NCI-H526 (cell line): ENCODE measurements around the gene CBX8.

Source experiments
- DNase-seq, 2 experiments: peaks; one replicate each; lab custom pipeline; 2025; lab: John Stamatoyannopoulos, UW

The CBX8 gene

DNA sequence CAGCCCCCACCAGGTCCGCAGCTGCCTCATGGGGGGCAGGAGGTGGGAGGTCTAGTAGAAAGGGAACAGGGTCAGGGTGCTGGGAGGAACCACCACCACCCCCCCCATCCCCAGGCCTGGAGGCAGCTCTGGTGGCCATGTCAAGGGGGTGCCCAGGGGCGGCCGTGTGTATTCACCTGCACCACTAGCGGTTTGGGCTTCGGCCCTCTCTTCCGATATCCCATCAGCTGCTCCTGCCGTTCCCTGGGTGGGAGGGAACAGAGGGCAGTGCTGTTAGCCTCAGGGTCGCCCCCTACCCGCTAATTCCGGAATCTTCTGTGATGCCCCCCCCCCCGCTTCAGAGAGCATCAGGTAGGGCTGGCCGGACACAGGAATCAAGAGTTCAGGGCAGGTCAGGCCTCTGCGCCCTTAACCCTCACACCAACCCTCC is 38.6 kb upstream of the CBX8 start:
- DNase-seq = peak in 1 of 2 experiments; percentile 51

DNA sequence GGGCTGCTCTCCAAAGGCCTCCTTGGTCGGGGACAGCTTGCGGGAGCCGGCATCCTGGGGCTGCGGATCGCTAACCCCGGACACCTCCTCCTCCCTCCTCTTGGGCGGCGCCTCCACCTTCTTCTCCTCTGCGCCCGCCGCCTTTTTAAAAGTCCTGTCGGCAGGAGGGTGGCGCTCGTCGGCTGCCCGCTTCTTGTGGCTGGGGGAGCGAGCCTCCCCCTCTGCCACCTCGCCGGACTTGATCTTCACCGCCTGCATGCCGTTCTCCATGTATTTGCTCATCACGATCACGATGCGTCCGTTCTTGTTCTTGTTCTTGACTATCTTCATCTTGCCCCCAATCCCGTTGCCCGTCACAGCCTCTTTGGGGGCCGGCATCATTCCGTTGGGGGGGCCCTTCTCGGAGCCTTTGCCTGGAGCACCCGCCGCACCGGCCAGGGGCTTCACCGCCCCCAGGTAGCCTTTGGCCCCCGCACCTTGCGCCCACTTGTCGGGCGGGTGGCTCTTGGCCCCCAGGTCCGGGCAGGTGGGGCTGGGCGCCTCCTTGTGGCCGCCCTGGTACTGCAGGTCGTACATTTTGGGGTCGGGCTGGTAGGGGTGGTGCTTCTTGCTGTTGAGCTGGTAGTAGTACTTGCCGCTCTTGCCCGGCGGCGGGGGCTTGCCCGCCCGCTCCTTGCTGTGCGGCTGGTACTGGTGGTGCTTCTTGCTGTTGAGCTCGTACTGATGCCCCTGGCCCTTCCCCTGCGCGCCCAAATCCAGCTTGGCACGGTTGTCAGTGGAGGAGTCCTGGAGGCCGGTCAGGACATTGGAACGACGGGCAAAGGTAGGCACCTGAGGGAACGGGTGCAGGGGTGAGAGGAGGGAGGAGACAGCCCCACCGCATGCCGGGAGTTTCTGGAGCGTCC is 37.9 kb upstream of the CBX8 start:
- DNase-seq = peak in 1 of 2 experiments; percentile 17

DNA sequence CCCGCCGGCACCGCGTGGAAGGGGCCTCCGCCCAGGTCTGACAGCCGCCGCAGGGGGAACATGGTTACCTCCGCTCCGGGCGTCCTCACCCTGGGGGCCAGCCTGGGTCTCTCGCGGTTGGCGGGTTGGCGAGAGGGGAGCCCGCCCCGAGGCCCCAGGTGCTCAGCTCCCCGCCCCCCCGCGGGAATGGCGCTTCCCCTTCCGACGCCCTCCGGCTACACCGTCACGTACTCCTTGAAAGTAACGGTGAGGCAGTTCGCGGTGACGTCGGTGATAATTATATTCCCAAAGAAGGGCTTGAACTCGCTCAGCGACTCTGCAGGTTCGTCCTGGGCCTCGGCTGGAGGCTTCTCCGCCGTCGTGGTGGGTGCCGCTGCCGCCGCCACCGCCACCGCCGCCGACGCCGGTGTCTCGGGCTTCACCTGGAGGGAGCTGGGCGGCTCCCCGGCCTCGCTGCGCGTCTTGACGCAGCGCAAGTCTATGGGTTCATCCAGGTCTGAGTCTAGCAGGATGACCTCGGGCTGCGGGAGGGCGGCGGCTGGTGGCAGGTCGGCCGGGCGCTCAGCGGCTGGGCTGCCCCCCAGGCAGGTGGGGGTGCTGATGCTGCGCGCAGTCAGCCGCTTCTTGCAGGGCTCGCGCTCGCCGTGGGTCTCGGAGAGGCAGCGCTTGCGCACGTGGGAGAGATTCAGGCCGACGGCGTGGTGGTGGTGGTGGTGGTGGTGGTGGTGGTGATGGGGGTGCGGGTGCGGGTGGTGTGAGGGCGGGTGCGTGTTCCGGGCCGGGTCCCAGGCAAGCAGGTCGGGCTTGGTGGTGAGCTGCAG is 37.1 kb upstream of the CBX8 start:
- no peak for DNase-seq

DNA sequence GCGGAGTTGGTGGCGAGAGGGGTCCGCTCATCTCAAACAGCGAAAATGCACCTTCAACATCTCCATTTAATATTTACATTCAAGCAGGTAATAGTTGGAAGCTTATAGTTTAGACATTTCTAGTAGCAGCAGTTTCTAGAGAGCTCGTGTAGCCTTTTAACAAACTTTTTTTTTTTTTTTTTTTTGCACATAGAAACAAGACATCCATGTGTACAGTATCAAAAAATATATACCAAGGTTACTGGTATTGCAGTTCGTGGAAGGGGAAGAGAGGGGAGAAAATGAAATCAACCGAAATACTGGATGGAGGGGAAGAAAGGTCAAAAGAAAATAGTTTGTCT is 36.2 kb upstream of the CBX8 start:
- DNase-seq = no peak

DNA sequence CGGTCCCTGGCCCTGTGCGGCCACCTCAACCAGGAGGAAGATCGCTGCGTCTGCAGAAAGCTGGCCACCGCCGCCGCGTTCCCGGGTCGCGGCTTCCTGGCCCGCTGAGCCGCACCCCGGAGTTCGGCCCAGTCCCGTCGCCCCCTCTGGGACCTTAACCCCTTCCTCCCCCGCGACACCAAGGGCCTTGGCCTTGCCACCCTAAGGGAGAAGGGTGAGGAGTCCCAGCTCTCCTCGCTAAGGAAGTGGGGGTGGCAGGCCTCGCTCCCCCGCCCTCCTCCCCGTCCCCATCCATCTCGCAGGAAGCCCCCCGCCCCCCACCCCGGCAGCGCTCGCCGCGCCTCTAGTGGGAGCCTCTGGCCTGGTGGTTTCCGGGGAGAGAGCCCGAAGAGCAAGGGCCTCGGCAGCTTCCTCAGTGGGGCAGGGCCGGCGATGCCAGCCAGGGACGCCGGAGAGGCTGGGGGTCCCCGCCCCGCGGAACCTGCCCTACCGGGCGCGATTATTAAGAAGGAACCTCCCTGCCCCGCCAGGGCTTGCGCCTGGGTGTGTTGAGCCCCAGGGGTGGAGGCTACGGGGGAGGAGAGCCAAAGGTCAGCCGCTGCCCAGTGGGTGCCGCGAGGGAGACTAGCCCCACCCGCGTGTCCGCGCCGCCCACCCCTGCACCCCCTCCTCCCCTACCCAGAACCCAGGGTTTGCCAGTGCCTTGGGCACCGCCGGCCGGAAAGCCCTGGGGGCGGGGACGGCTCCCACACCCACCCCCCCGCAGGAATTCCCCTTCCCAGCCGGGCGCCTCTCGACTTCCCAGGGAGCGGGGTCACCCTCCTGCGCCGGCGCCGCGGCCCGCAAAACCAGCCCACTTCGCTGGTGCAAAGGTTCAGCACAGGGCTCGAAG is 35.6 kb upstream of the CBX8 start:
- DNase-seq = no peak

DNA sequence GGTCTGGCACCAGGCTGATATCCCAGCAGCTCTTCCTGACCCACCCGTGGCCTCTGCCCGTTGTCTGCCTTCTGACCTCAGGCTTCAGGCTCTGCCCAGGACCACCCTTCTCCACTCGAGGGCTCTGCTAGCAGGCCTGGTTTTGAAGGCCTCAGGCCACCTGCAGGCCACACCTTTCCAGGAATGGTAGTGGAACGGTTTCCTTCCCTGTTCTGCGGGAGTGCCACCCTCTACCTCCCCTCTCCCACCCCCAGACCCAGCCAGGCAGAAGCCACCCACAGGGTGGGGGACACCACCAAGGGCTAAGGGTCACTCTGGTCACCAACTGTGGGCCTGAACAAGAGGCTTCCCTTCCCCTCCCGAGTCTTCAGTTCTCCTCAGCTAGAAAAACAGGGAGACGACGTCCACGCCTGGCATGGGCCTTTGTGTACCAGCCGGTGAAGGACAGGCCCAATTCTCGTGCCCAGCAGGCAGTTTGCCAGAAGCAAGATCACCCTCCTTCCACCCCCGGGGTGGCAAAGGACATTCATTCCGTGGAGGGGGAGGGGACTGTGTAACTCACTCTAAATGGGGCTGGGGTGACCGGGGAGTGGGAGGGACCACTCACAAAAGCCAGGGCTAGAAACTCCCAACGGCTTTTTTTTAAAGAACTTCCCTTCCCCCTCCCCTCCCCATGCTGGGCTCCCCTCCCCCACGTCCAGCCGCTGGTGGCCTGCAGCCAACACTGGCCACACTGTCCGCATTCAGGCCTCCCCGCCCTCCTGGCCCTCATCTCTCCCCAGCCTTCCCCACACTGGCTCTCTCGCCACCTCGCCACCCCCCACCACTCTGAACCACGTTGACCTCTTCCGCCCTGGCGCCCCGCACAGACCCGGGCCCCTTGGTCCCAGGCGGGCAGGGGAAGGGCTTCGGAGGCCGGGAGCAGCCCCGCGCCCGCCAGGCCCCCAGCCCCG is 34.7 kb upstream of the CBX8 start:
- no peak for DNase-seq

DNA sequence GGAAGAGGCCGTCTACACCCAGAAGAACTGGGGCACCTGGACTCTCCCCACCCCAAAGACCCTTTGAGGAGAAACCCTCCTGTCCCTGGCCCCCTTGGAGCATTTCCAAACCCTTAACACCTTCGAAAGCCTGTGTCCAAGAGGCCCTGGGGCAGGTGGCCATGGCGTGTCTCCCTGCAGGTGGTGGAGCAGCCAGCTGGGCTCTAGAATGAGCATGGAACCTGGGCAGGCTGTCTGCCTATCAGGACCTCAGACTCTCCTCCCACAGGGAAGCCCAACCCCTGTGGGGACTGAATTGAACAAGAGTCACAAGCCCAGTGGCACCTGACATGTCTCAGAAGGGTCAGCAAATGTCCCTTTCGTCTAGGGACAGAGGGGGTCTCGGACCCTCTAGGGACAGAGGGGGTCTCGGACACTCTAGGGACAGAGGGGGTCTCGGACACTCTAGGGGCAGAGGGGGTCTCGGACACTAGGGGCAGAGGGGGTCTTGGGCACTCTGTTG is 33.9 kb upstream of the CBX8 start:
- peak in 1 of 2 experiments; percentile 51 for DNase-seq

DNA sequence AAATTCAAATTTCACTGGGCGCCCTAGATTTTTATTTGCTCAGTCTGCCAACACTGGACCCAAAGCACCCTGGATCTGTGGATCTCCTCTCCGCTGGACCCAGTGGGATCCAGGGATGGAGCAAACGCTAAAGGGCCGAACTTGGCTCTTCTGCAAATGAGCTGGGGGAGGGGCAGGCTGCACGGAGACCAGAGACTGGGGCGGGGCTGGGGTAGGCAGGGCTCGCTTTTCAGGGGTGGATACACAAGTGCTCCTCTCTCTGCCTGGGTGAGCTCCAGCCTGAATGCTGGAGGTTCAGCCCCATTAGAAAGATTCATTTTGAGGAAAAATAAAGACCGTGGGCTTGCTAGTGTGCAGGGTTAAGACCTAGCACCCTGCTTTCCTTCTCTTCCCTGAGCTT is 33.4 kb upstream of the CBX8 start:
- DNase-seq = peak in 1 of 2 experiments; percentile 22

DNA sequence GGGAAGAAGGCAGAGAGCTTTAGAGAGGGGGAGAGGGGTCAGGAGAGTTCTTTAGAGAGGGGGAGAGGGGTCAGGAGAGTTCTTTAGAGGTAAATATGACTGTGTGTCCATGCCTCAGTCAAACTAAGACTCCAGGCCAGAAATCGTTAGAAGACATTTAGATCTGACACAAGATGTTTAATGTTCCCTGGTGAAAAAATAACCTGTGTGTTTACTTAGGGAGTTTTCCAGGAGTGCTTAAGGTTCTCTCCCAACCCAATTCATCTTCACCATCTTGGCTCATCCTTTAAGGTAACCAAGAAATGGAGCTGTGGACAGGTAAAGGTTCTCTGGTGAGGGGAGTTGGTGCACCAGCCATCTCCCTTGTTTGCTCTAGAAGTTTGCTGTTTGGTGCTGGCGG is 32.6 kb upstream of the CBX8 start:
- DNase-seq = no peak

DNA sequence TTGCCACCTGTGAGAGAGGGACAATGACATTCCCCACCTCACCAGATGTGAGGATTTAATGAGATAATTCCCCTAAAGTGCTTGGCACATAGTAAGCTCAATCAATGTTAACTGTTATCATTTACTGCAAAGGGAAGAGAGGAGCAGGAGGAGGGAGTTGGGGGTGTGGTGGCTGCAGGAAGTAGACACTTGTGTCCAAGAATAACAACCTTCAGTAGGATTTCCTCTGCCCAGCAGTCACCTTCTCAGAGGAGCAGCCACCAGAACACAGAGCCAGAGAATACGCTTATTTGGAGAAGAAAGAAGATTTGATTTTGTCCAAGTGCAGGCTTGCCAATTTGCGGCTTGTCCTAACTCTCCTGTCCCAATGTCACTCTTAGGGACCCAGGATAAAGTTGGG is 32.1 kb upstream of the CBX8 start:
- no peak for DNase-seq

DNA sequence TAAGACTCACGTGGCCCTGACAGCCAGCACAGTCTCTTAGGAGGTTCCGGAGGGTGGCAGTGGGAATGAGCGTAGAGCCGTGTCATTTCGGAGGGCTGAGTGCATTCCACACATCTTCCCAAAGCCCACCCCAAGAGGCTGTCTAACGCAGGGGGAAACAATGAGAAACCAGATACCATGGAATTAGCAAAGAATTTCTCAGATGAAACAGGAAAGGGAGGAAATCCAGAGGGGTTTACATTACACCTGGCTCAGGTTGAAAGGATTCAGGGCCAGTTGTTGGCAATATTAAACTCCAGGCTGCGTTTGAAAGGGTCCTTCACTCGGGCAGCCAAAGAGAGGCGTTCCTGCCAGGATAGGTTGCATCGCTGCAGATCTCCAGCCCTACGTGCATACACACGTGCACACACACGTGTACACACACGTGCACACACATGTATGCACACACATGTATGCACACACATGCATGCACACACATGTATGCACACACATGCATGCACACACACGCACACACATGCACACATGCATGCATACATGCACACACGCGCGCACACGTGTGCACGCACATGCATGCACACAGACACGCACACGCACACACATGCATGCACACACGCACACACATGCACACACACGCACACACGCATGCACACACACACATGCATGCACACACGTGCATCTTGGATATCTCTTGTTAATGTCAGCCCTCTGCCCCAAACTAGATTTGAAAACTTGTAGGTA is 30.1 kb upstream of the CBX8 start:
- DNase-seq = no peak

DNA sequence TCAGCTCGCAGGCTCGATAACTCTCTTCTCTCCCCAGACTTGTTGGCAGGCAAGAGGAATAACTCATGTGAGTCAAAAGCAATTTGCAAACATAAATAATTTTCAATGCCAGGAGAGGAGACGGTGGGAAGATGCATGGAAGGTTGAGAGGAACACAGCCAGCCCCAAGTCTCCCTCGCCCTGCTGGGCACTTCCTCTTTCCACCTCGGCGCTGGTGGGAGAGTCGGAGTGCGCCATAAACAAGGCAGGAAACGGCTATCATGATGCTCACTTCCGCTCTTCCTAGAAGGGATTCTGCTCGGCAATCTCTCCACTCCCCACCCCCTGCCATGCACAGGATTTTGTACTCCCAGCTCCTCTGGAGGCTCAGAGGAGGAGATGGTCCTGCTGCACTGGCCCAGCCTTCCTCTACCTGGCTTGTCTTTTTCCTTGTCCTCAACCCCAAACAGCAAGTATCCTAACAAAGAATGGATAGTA is 29.4 kb upstream of the CBX8 start:
- DNase-seq = no peak

DNA sequence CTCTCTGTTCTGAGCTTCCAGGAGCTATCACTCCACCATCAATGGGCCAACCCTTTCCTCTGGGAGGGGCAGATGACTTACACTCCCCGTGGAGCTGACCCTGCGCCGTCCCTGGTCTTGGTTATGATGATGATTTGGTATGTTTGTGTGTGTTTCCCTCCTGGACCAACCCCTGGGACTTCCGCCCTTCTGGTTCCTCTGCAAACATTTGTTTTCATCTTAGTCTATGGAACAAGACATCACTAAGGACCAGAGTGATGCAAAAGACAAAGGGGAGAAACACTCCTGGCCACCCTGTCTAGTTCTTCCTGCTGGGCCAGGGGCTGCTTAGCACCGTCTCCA is 28.7 kb upstream of the CBX8 start:
- DNase-seq = no peak

DNA sequence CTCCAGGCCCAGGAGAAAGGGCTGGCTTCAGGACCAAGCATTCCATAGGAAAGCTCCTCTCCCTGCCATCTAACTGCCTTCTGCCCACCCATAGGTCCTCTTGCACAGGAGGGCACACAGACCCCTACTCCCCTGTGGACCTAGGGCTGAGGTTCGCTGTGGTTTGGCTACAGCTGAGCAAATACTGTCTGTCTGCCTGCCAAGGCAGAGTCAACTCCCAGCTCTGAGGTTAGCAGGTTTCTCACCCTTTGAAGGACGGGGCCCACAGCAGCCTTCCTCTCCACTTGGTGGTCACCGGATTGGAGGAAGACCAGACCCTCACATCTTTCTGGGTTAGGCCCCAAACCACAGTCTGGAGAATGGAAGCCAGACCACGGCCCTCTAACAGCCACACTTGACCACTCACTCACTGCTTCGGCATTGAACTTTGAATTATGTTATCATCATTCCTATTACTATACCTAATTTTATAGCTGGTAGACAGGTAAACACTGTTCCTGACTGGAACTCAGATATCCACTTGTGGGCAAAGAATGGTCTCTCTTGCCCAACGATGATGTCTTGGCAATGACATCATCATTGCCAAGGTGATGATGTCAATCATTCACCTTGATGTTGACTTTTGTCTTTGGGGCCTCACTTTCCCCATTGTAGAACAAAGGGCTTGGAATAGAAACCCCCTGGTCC is 28.2 kb upstream of the CBX8 start:
- no peak for DNase-seq

DNA sequence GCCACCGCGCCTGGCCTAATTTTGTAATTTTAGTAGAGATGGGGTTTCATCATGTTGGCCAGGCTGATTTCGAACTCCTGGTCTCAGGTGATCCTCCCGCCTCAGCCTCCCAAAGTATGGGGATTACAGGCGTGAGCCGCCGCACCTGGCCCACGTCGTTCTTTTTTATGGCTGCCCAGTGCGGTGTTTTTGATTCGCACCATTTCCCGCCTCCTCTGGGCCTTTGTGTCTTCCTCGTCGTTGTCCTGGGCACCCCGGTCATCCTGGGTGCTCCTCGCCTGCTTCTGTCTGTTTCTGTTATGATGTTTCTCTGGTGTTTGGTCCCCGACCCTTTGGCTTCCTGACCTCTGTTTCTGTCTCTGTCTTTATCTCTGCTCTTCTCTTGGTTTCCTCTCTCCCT is 27.4 kb upstream of the CBX8 start:
- no peak for DNase-seq

DNA sequence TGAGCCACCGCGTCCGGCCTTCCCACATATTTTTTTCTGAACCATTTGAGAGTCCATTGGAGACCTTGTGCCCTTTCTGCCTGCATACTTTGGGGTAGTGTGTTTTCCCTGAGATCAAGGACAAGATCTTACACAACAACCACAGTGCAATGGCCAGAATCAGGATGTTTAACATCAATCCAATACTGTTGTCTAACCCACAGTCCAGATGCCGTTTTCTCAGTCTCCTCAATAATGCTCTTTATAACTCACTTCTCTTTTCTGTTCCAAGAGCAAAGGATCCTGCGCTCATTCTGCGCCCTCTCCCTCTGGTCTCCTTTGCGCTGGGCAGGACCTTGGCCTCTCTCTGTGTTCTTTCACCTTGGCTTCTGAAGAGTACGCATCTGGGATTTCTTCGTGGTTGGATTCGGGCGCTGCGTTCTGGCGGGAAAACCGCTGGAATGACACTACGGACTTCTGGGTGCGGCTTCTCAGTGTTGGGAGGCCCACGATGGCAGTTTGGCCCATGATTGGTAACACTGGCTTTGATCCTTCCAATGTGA is 25.8 kb upstream of the CBX8 start:
- no peak for DNase-seq

DNA sequence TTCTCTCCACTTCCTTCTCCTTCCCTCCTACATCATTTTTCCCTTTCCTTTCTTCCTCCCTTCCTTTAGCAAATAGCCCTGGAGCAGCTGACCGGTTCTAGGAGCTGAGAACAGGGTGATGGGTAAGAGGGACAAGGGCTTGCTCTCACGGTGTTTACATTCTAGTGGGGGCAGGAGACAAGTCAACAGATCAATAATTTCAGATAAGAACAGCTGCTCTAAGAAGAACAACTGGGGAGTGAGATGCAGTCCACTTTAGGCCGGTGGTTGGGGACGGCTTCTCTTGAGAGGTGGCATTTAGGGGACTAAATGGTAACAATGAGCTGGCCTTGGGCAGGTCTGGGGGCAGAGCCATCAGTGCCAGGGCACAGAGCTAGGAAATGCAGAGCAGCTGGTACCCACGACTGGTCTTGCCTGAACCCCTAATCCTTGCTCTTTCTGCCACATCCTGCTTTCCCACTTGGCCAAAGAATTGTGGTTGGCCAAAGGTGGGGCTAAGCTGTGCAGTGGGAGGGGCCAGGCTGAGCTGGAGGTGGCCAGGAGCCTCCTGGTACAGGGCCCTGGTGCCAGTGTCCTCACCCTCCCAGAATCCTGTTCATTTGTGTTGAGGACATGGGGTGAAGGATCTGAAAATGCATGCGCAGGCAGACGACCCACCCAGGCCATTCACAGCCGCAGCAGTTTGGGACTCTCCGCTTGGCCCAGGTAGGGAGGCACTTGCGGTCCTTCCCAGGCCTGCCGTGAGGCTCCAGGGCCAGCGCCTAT is 24.6 kb upstream of the CBX8 start:
- DNase-seq = no peak

DNA sequence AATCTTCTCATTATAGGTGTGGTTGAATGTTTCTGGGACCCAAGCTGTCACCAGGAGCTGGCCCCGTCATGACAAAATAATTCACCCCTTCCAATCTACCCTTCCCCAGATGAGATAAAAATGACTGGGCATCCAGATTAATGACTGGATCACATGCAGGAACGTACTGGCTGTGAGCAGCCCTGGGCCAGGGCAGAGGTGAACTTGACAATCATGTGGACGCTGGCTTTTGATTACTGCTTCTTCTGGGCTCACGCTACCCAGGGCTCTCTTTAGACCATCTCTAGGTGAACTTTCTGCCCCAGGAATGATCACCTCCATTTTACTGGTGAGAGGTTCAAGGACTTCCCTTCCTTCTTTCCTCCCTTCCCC is 24.1 kb upstream of the CBX8 start:
- no peak for DNase-seq
